ENCODE measurements around the gene KDM6B.
"Not testable (repeated sequence)": the region's sequence is repeated elsewhere in the genome, so short reads cannot be mapped to it uniquely, and the experiment has no call there.

KDM6B gene

GRCh38 chr17:7858522-7858810 is 24.4 kb downstream of the KDM6B start:
- Histone ChIP-seq H3K27ac (ENCODE audit: low read length) (no peak overlapping the region), H3K4me3 (ENCODE audit: low read length) (peak overlapping the region; percentile 68; the same call in 1 of the 2 replicates), H3K9me3 (ENCODE audit: control insufficient read depth, insufficient read depth, low read length) (no peaks in the 10 kb centered on the region), H3K36me3 (ENCODE audit: control insufficient read depth, insufficient read depth, low read length) (no peaks in the 10 kb centered on the region), H3K4me1 (ENCODE audit: control insufficient read depth, insufficient read depth, low read length) (peaks cover 8% of the 10 kb centered on the region; the same call in 1 of the 2 replicates), H3K27me3 (ENCODE audit: control insufficient read depth, insufficient read depth, low read length) (peaks cover 17% of the 10 kb centered on the region)
- DNase-seq (ENCODE audit: low read depth, low spot score): no peak
- no CpG with 5 or more reads among the region's 20 CpGs for WGBS (ENCODE audit: insufficient coverage, insufficient read length)

DNA sequence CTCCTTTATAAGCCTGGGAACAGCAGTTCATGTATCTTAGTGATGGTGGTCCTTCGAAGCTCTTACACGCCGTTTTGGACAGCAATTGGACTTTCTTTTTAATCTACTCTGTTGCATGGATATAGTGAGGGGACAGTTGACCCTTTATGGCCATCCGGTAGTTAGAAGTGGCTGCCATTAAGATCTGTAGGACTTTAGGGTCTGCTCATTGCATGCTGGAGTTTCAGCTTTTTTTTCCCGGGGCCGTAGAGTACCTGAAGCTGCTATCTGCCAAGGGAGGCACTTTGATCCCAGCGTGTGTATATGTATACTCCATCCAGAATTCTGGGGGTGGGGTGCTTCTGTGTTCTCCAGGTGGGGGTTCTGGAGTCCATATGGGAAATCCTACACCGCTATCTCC is 25.0 kb downstream of the KDM6B start:
- no CpG with 5 or more reads among the region's 8 CpGs for WGBS (ENCODE audit: insufficient coverage, insufficient read length)
- no peaks in the 10 kb centered on the region for H3K36me3 ChIP-seq (ENCODE audit: control insufficient read depth, insufficient read depth, low read length)
- H3K9me3 ChIP-seq (ENCODE audit: control insufficient read depth, insufficient read depth, low read length): no peaks in the 10 kb centered on the region
- H3K4me3 ChIP-seq (ENCODE audit: low read length): no peak overlapping the region; the same call in 1 of the 2 replicates
- peaks cover 8% of the 10 kb centered on the region; the same call in 1 of the 2 replicates for H3K4me1 ChIP-seq (ENCODE audit: control insufficient read depth, insufficient read depth, low read length)
- no peak overlapping the region for H3K27ac ChIP-seq (ENCODE audit: low read length)
- peaks cover 17% of the 10 kb centered on the region for H3K27me3 ChIP-seq (ENCODE audit: control insufficient read depth, insufficient read depth, low read length)
- no peak for DNase-seq (ENCODE audit: low read depth, low spot score)

DNA sequence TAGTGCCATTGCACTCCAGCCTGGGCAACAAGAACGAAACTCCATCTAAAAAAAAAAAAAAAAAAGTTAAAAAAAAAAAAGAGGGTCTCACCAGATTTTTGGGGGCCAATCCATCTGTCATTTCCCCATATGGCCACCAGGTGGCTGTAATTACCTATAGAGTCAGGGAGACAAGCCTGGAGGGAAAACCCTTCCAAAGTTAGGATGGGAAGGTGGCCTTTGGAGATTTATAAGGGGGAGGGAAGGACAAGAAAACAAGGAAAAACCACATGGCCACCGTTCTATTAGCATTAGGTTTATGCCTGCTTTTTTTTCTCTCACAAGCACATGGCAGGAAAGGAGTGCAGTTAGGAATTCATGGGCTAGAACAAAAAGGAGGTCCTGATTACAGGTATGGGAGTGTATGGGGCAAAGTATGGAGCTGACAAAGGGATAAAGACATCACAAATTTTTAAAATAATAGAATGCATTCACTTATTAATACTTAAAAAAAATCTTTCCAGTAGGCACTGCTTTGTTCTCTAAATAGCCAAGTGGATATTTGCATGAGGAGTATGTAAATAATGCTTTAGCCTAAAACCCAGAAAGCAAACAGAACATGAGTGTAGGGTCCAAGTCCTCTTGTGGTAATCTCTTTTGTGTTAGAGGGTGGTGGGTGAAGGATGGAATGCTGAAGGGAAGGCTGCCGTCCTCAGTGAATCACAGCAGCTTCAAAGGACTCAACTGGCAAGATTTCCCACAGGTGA is 28.8 kb downstream of the KDM6B start:
- no peak for DNase-seq (ENCODE audit: low read depth, low spot score)
- 0 out of 2 replicates have a peak, but pooled peaks cover 1% of the 10 kb centered on the region for H3K4me1 ChIP-seq (ENCODE audit: control insufficient read depth, insufficient read depth, low read length)
- H3K4me3 ChIP-seq (ENCODE audit: low read length): no peak overlapping the region
- WGBS (ENCODE audit: insufficient coverage, insufficient read length): no CpG with 5 or more reads among the region's 3 CpGs
- H3K27me3 ChIP-seq (ENCODE audit: control insufficient read depth, insufficient read depth, low read length): no peaks in the 10 kb centered on the region
- H3K36me3 ChIP-seq (ENCODE audit: control insufficient read depth, insufficient read depth, low read length): no peaks in the 10 kb centered on the region
- no peaks in the 10 kb centered on the region for H3K9me3 ChIP-seq (ENCODE audit: control insufficient read depth, insufficient read depth, low read length)
- H3K27ac ChIP-seq (ENCODE audit: low read length): no peak overlapping the region

DNA sequence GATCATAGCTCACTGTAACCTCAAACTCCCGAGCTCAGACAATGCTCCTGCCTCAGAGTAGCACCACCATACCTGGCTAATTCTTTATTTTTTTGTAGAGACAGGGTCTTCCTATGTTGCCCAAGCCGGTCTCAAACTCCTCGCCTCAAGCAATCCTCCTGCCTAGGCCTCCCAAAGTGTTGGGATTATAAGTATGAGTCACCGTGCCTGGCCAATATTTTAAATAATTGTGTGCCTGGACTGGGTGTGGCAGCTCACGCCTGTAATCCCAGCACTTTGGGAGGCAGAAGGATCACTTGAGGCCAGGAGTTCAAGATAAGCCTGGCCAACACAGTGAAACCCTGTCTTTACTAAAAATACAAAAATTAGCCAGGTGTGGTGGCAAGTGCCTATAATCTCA is 30.4 kb downstream of the KDM6B start:
- not testable (repeated sequence) for DNase-seq (ENCODE audit: low read depth, low spot score); H3K4me3 ChIP-seq (ENCODE audit: low read length); H3K27ac ChIP-seq (ENCODE audit: low read length); H3K36me3 ChIP-seq (ENCODE audit: control insufficient read depth, insufficient read depth, low read length); H3K27me3 ChIP-seq (ENCODE audit: control insufficient read depth, insufficient read depth, low read length); H3K4me1 ChIP-seq (ENCODE audit: control insufficient read depth, insufficient read depth, low read length); H3K9me3 ChIP-seq (ENCODE audit: control insufficient read depth, insufficient read depth, low read length)
- WGBS (ENCODE audit: insufficient coverage, insufficient read length): no CpG with 5 or more reads among the region's 5 CpGs

GRCh38 chr17:7864995-7865650 is 31.1 kb downstream of the KDM6B start:
- Histone ChIP-seq H3K9me3 (ENCODE audit: control insufficient read depth, insufficient read depth, low read length) (no peaks in the 10 kb centered on the region), H3K36me3 (ENCODE audit: control insufficient read depth, insufficient read depth, low read length) (no peaks in the 10 kb centered on the region), H3K27ac (ENCODE audit: low read length) (no peak overlapping the region), H3K27me3 (ENCODE audit: control insufficient read depth, insufficient read depth, low read length) (no peaks in the 10 kb centered on the region), H3K4me3 (ENCODE audit: low read length) (no peak overlapping the region), H3K4me1 (ENCODE audit: control insufficient read depth, insufficient read depth, low read length) (no peaks in the 10 kb centered on the region)
- no CpG with 5 or more reads among the region's 5 CpGs for WGBS (ENCODE audit: insufficient coverage, insufficient read length)
- no peak for DNase-seq (ENCODE audit: low read depth, low spot score)

DNA sequence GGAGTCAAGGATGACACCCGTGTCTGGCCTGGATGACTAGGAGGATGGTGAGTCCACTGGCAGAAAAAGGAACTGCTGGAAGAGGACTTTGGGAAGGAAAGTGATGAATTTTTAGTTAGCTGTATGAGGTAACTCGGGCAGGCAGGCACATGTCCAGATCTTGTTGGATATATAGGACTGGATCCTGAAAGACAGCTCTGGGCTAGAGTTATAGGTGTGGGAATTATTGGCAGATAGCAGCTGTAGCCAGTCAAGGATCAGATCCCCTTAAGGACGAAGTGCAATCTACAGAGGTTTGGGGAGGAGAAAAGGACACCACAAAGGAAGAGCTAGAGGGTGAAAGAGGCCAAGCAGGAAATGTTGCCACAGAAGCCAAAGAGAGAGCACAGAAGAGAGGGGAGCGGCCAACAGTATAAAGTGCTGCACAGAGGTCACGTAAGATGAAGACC is 33.9 kb downstream of the KDM6B start:
- no peak overlapping the region for H3K4me3 ChIP-seq (ENCODE audit: low read length)
- no peaks in the 10 kb centered on the region for H3K4me1 ChIP-seq (ENCODE audit: control insufficient read depth, insufficient read depth, low read length)
- no peaks in the 10 kb centered on the region for H3K36me3 ChIP-seq (ENCODE audit: control insufficient read depth, insufficient read depth, low read length)
- H3K27me3 ChIP-seq (ENCODE audit: control insufficient read depth, insufficient read depth, low read length): no peaks in the 10 kb centered on the region
- no peak for DNase-seq (ENCODE audit: low read depth, low spot score)
- no peak overlapping the region for H3K27ac ChIP-seq (ENCODE audit: low read length)
- no CpG with 5 or more reads among the region's 5 CpGs for WGBS (ENCODE audit: insufficient coverage, insufficient read length)
- no peaks in the 10 kb centered on the region for H3K9me3 ChIP-seq (ENCODE audit: control insufficient read depth, insufficient read depth, low read length)

GRCh38 chr17:7873051-7873450 is 39.0 kb downstream of the KDM6B start:
- no peak for DNase-seq (ENCODE audit: low read depth, low spot score)
- Histone ChIP-seq H3K4me1 (ENCODE audit: control insufficient read depth, insufficient read depth, low read length) (no peaks in the 10 kb centered on the region), H3K27me3 (ENCODE audit: control insufficient read depth, insufficient read depth, low read length) (no peaks in the 10 kb centered on the region), H3K9me3 (ENCODE audit: control insufficient read depth, insufficient read depth, low read length) (no peaks in the 10 kb centered on the region), H3K27ac (ENCODE audit: low read length) (no peak overlapping the region), H3K36me3 (ENCODE audit: control insufficient read depth, insufficient read depth, low read length) (no peaks in the 10 kb centered on the region), H3K4me3 (ENCODE audit: low read length) (no peak overlapping the region)
- WGBS (ENCODE audit: insufficient coverage, insufficient read length): no CpG with 5 or more reads among the region's 4 CpGs

DNA sequence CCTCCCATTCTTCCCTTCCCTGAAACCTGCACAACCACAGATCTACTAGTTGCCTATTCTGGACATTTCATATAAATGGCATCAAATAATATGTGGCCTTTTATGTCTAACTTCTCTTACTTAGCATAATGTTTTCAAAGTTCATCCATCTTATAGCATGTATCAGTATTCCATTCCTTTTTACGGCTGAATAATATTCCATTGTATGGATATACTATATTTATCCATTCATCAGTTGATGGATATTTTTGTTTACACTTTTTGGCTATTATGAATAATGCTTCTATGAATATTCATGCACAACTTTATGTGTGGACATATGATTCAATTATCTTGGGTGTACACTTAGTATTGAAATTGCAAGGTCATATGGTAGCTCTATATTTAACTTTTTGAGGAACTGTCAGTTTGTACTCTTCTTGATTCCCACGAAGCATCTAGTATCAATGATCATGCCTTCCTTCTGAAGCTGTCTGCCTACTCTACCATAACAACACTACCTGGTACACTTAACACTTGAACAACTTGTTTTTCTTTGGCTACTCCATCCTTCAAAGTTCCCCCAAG is 41.9 kb downstream of the KDM6B start:
- Histone ChIP-seq H3K9me3 (ENCODE audit: control insufficient read depth, insufficient read depth, low read length) (no peaks in the 10 kb centered on the region), H3K4me1 (ENCODE audit: control insufficient read depth, insufficient read depth, low read length) (no peaks in the 10 kb centered on the region), H3K36me3 (ENCODE audit: control insufficient read depth, insufficient read depth, low read length) (no peaks in the 10 kb centered on the region), H3K27ac (ENCODE audit: low read length) (no peak overlapping the region), H3K27me3 (ENCODE audit: control insufficient read depth, insufficient read depth, low read length) (no peaks in the 10 kb centered on the region), H3K4me3 (ENCODE audit: low read length) (no peak overlapping the region)
- no CpG with 5 or more reads among the region's 2 CpGs for WGBS (ENCODE audit: insufficient coverage, insufficient read length)
- DNase-seq (ENCODE audit: low read depth, low spot score): no peak

- no peaks in the 10 kb centered on the region for H3K4me1 ChIP-seq (ENCODE audit: control insufficient read depth, insufficient read depth, low read length)
- no peak for DNase-seq (ENCODE audit: low read depth, low spot score)
- no peak overlapping the region for H3K27ac ChIP-seq (ENCODE audit: low read length)
- no CpG with 5 or more reads among the region's 7 CpGs for WGBS (ENCODE audit: insufficient coverage, insufficient read length)
- H3K36me3 ChIP-seq (ENCODE audit: control insufficient read depth, insufficient read depth, low read length): no peaks in the 10 kb centered on the region
- H3K27me3 ChIP-seq (ENCODE audit: control insufficient read depth, insufficient read depth, low read length): no peaks in the 10 kb centered on the region
- no peaks in the 10 kb centered on the region for H3K9me3 ChIP-seq (ENCODE audit: control insufficient read depth, insufficient read depth, low read length)
- H3K4me3 ChIP-seq (ENCODE audit: low read length): no peak overlapping the region
These were observed 44.2 kb downstream of the KDM6B start for GRCh38 chr17:7878234-7878633.

DNA sequence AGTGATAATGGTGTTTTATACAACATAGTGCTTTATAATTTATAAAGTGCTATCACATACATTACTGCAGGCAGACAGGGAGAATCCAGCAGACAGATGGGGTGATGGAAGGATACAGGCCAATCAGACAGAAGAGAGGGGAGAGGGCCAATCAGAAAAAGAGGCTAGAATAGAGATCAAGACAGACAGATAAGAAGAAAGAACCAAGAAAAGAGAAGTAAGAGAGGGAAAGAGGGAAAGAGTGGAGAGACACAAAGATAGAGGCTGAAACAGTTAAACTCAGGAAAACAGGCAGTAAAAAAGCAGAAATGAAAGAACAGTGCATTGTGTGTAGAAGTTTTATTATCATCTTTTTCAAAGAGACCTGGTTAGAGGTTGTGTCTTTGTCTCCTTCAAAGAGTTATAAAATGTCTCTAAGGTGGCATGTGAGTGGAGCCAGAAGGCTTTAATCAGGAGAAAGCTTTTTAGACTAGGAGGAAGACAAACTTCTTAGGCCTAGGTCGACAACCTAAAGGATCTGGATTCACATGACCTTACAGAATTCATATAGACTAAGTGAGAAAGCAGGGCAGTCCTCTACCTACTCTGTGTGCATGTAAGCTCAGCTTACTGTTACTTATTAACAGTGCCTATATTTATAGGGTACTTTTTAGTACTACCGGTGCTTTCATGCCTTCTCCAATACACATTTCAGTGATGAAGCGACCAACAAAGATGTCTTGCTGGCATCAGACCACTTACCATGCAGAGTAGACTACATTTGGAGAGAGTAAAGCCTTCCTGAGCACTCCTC is 46.3 kb downstream of the KDM6B start:
- DNase-seq (ENCODE audit: low read depth, low spot score): no peak
- Histone ChIP-seq H3K27me3 (ENCODE audit: control insufficient read depth, insufficient read depth, low read length) (no peaks in the 10 kb centered on the region), H3K9me3 (ENCODE audit: control insufficient read depth, insufficient read depth, low read length) (no peaks in the 10 kb centered on the region), H3K4me3 (ENCODE audit: low read length) (no peak overlapping the region), H3K27ac (ENCODE audit: low read length) (no peak overlapping the region), H3K36me3 (ENCODE audit: control insufficient read depth, insufficient read depth, low read length) (no peaks in the 10 kb centered on the region), H3K4me1 (ENCODE audit: control insufficient read depth, insufficient read depth, low read length) (no peaks in the 10 kb centered on the region)
- no CpG with 5 or more reads among the region's 3 CpGs for WGBS (ENCODE audit: insufficient coverage, insufficient read length)

Data from iPS DF 6.9 (cell line).